Cardiac muscle cell (in vitro differentiated cells and primary cell): ENCODE measurements around the gene SNX2. TPM values are rescaled to one million over a fixed set of nuclear protein-coding genes. Genes with fewer than 3 reads are reported as not detected.

ENCODE experiments used
- DNase-seq, 2 donors: peaks; one replicate each; pipeline versions ENCODE4 v3.0.0 to v3.0.0-alpha.2; 2010 to 2017; ENCODE audit warnings: low read depth in 1 of 2, low spot score in 1 of 2
- H3K27ac ChIP-seq: fragments of 200-600 bp; sonication (generic); 2 replicates; pipeline ENCODE4 v1.5.1; 2016
- H3K27me3 ChIP-seq: fragments of 200-600 bp; sonication (generic); 2 replicates; pipeline ENCODE4 v1.6.0; 2016; ENCODE audit warnings: control low read depth
- H3K36me3 ChIP-seq: fragments of 200-600 bp; sonication (generic); 2 replicates; pipeline ENCODE4 v1.5.1; 2016; ENCODE audit warnings: control low read depth
- H3K4me1 ChIP-seq: fragments of 200-600 bp; sonication (generic); 2 replicates; pipeline ENCODE4 v1.8.1; 2017; ENCODE audit warnings: low read depth, mild to moderate bottlenecking, mixed run types
- H3K4me3 ChIP-seq: fragments of 200-600 bp; sonication (generic); 2 replicates; pipeline ENCODE4 v1.5.1; 2016; ENCODE audit warnings: mild to moderate bottlenecking
- H3K9me3 ChIP-seq: fragments of 200-600 bp; sonication (generic); 2 replicates; pipeline ENCODE4 v1.5.1; 2017; ENCODE audit warnings: low read depth, mild to moderate bottlenecking, control low read depth
- CTCF ChIP-seq: IDR thresholded peaks from 2 replicates; pipeline ENCODE4 v1.5.1; 2012; ENCODE audit warnings: low read depth, mild to moderate bottlenecking, low read length
- polyA plus RNA-seq: library from polyadenylated mRNA; unstranded; fragments of >200 nt; fragmentation: Nextera tagmentation; extraction: Ambion mirVana; gene quantifications from 2 replicates; pipeline ENCODE4 v1.2.1, GENCODE V29; 2016
- total RNA-seq: library from RNA; depleted of rRNA; stranded (reverse); fragments of >200 nt; gene quantifications from 2 replicates; pipeline ENCODE4 v1.2.3, GENCODE V29; 2016

SNX2 gene
- total and polyA plus RNA-seq, 2 experiments from 2014 or later: 26.9 to 49.3 TPM

DNA sequence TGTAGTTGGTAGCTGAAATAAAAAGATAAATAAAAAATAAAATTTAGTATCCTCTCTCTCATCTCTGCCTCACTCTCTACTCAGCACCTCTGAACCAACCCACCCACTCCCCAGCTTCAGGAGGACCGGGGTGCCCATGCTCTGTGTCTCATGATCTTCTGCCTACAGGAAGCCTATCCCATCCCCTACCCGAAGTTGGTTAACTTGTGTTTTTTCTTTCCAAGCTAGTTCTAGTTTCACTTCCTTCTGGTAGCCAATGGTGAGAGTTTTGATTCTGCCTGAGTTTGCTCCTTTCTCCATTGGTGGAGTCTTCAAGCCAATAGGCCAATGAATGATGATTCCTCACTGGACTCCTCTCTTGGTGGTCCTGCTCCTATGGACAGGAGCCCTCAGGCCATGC lies 102.6 kb downstream of the SNX2 start:
- Histone ChIP-seq H3K4me1 (no peaks in the 10 kb centered on the region), H3K4me3 (no peak overlapping the region), H3K27me3 (no peaks in the 10 kb centered on the region), H3K27ac (no peak overlapping the region), H3K9me3 (no peaks in the 10 kb centered on the region), H3K36me3 (no peaks in the 10 kb centered on the region)
- no peak for TF ChIP-seq CTCF
- DNase-seq: no peak

DNA sequence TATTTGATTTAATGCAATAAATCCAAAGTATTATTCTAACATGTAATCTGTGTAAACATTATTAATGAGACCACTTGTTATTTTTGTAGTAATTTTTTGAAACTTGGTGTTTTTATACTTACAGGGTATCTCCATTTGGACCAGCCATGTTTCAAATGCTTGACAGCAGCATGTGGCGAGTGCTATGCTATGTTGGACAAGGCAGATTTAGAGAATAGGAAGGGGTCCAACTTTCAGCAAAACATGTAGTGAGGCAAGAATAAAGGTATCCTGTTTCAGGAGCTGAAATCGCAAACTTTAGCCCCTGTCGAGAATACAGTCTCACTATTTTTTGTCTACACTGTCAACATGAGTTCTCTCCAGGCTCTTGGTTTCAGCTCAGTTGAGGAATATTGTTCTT lies 104.2 kb downstream of the SNX2 start:
- no peaks in the 10 kb centered on the region for H3K36me3 ChIP-seq
- no peaks in the 10 kb centered on the region for H3K4me1 ChIP-seq
- no peaks in the 10 kb centered on the region for H3K27me3 ChIP-seq
- DNase-seq: no peak
- H3K9me3 ChIP-seq: no peaks in the 10 kb centered on the region
- no peak overlapping the region for H3K4me3 ChIP-seq
- H3K27ac ChIP-seq: no peak overlapping the region
- no peak for TF ChIP-seq CTCF

Other genes starting within 250 kb of the SNX2 start
- 13.4 and 19.3 TPM in 2 replicates for gene SNX24, start 70.5 kb downstream of the SNX2 start, total RNA-seq
- 24.0 and 26.5 TPM in 2 replicates for gene SNX24, start 70.5 kb downstream of the SNX2 start, polyA plus RNA-seq